ENCODE measurements around the gene GPANK1. TPM values are rescaled to one million over a fixed set of nuclear protein-coding genes. Genes with fewer than 3 reads are reported as not detected.

The GPANK1 gene
- total RNA-seq, 1 experiment from 2014 or later: 11.5 TPM

GRCh38 chr6:31686483-31686882 is 21.7 kb upstream of the GPANK1 start:
- Histone ChIP-seq H3K27ac (no peak overlapping the region), H3K27me3 (ENCODE audit: insufficient read depth, low read depth) (no peaks in the 10 kb centered on the region), H3K36me3 (ENCODE audit: low read depth) (no peaks in the 10 kb centered on the region), H3K4me1 (replicated peaks; ENCODE audit: insufficient read depth) (peaks cover 7% of the 10 kb centered on the region), H3K4me3 (no peak overlapping the region), H2AFZ (no peak overlapping the region), H3K79me2 (ENCODE audit: low read depth) (no peaks in the 10 kb centered on the region), H3K9me2 (ENCODE audit: insufficient read depth) (no peaks in the 10 kb centered on the region), H4K20me1 (ENCODE audit: insufficient read depth) (no peaks in the 10 kb centered on the region), H3K9me3 (ENCODE audit: insufficient read depth, low read depth) (no peaks in the 10 kb centered on the region), H3K4me2 (no peak overlapping the region), H3F3A (ENCODE audit: insufficient read depth, low read depth) (peaks cover 9% of the 10 kb centered on the region)
- TF ChIP-seq EZH2 (IDR thresholded peaks at IDR 0.05; ENCODE audit: low read depth) (no peak), CTCF (conservative IDR thresholded peaks at IDR 0.05) (no peak)
- POLR2A ChIA-PET (ENCODE audit: unreplicated experiment): no interaction called here
- DNase-seq: no peak
- intact Hi-C loops (cut with micrococcal nuclease; ENCODE audit: unreplicated experiment): loop anchor here (10.0 kb wide), 1 partner anchor 188 kb away; the partner anchor contains the start of gene SLC44A4
- no TSS peak for BruUV-seq (replicated peaks)
- CTCF ChIA-PET: no interaction called here

GRCh38 chr6:31683591-31683990 is 18.8 kb upstream of the GPANK1 start:
- H3K36me3 ChIP-seq (ENCODE audit: low read depth): no peaks in the 10 kb centered on the region
- TF ChIP-seq CTCF (conservative IDR thresholded peaks at IDR 0.05): no peak
- TF ChIP-seq EZH2 (IDR thresholded peaks at IDR 0.05; ENCODE audit: low read depth): no peak
- no peak overlapping the region for H2AFZ ChIP-seq
- H3F3A ChIP-seq (ENCODE audit: insufficient read depth, low read depth): peaks cover 16% of the 10 kb centered on the region
- DNase-seq: no peak
- CTCF ChIA-PET: interaction anchor here (0.5 kb wide), 1 partner anchor 513 kb away, joined by 5 read pairs; no protein-coding TSS in a partner anchor
- H3K4me2 ChIP-seq: no peak overlapping the region
- no peak overlapping the region for H3K4me3 ChIP-seq
- no peaks in the 10 kb centered on the region for H3K9me2 ChIP-seq (ENCODE audit: insufficient read depth)
- intact Hi-C loops (cut with micrococcal nuclease; ENCODE audit: unreplicated experiment): loop anchor here (5.0 to 10.0 kb wide), 2 partner anchors 191 to 214 kb away; partner anchors contain the start of genes EHMT2 and SLC44A4
- no peaks in the 10 kb centered on the region for H3K9me3 ChIP-seq (ENCODE audit: insufficient read depth, low read depth)
- H3K4me1 ChIP-seq (replicated peaks; ENCODE audit: insufficient read depth): peaks cover 17% of the 10 kb centered on the region
- no peaks in the 10 kb centered on the region for H3K79me2 ChIP-seq (ENCODE audit: low read depth)
- no peaks in the 10 kb centered on the region for H4K20me1 ChIP-seq (ENCODE audit: insufficient read depth)
- H3K27me3 ChIP-seq (ENCODE audit: insufficient read depth, low read depth): no peaks in the 10 kb centered on the region
- BruUV-seq (replicated peaks): no TSS peak
- no peak overlapping the region for H3K27ac ChIP-seq
- POLR2A ChIA-PET (ENCODE audit: unreplicated experiment): no interaction called here

- H3K27me3 ChIP-seq (ENCODE audit: insufficient read depth, low read depth): no peaks in the 10 kb centered on the region
- BruUV-seq (replicated peaks): TSS peak; percentile 22
- peak overlapping the region; percentile 31; the same call in 1 of the 2 replicates for H3K27ac ChIP-seq
- H3K4me2 ChIP-seq: peak overlapping the region; percentile 99
- H3K9me3 ChIP-seq (ENCODE audit: insufficient read depth, low read depth): no peaks in the 10 kb centered on the region
- TF ChIP-seq CTCF (conservative IDR thresholded peaks at IDR 0.05) (no peak), EZH2 (IDR thresholded peaks at IDR 0.05; ENCODE audit: low read depth) (no peak)
- H3K9me2 ChIP-seq (ENCODE audit: insufficient read depth): no peaks in the 10 kb centered on the region
- H3F3A ChIP-seq (ENCODE audit: insufficient read depth, low read depth): peaks cover 20% of the 10 kb centered on the region
- intact Hi-C loops (cut with micrococcal nuclease; ENCODE audit: unreplicated experiment): loop anchor here (2.0 to 10.0 kb wide), 3 partner anchors 194 to 272 kb away; partner anchors contain the start of genes EHMT2 and SLC44A4
- peak in 1 of 2 experiments; percentile 57 for DNase-seq
- H3K79me2 ChIP-seq (ENCODE audit: low read depth): no peaks in the 10 kb centered on the region
- no peaks in the 10 kb centered on the region for H3K36me3 ChIP-seq (ENCODE audit: low read depth)
- H2AFZ ChIP-seq: peak overlapping the region; percentile 98
- POLR2A ChIA-PET (ENCODE audit: unreplicated experiment): interaction anchor here (0.6 kb wide), 2 partner anchors 9 to 58 kb away, joined by 3 to 17 read pairs; no protein-coding TSS in a partner anchor
- H4K20me1 ChIP-seq (ENCODE audit: insufficient read depth): no peaks in the 10 kb centered on the region
- peaks cover 17% of the 10 kb centered on the region for H3K4me1 ChIP-seq (replicated peaks; ENCODE audit: insufficient read depth)
- CTCF ChIA-PET: interaction anchor here (0.7 to 1.6 kb wide), 3 partner anchors 89 to 271 kb away, joined by 7 to 14 read pairs (median 11); no protein-coding TSS in a partner anchor
- H3K4me3 ChIP-seq: peak overlapping the region; percentile 70
Observed at GRCh38 chr6:31681135-31681671, 16.4 kb upstream of the GPANK1 start.
